Body of pancreas (tissue), 4 donors: Measurements from ENCODE around the gene USP47.

ENCODE experiments used
- CTCF ChIP-seq, 7 experiments: fragments of 450-650 bp in 4 of 7; fragments of 200-600 bp in 3 of 7; sonication (generic) in 3 of 7; IDR thresholded peaks; one replicate each; pipeline ENCODE4 v1.5.1; 2016 to 2019; ENCODE audit warnings: antibody characterized with exemption in 7 of 7
- POLR2A ChIP-seq, 3 donors: fragments of 450-650 bp; IDR thresholded peaks; one replicate each; pipeline ENCODE4 v1.6.1; 2016; ENCODE audit warnings: antibody characterized with exemption in 3 of 3, mild to moderate bottlenecking in 2 of 3

GRCh38 chr11:11899401-11899800 is 57.6 kb downstream of the USP47 start:
- TF ChIP-seq CTCF (IDR thresholded peaks at IDR 0.05) (peak in 3 of 7 experiments; percentile 2 to 20 (median 10)), POLR2A (IDR thresholded peaks at IDR 0.05) (no peak)
